SU-DHL-6 (cell line): ENCODE data around the gene SNX2.
A peak's percentile ranks its signal among the peaks of the same experiment; 100 is the strongest.
"Not testable (repeated sequence)": the region's sequence is repeated elsewhere in the genome, so short reads cannot be mapped to it uniquely, and the experiment has no call there.

ENCODE experiments used
- H2AFZ ChIP-seq: fragments of 200-600 bp; sonication (generic); 2 replicates; pipeline ENCODE4 v1.6.1; 2014; ENCODE audit warnings: low read depth, mild to moderate bottlenecking, moderate library complexity, mixed read lengths, antibody characterized with exemption, low read length; ENCODE audit not compliant: severe bottlenecking
- H3F3A ChIP-seq: fragments of 200-600 bp; shearing (Covaris generic); 2 replicates; pipeline ENCODE4 v1.6.0; 2016; ENCODE audit warnings: antibody characterized with exemption, mild to moderate bottlenecking; ENCODE audit not compliant: insufficient read depth
- H3K27ac ChIP-seq: fragments of 200-600 bp; sonication (generic); 2 replicates; pipeline ENCODE4 v1.5.1; 2016; ENCODE audit warnings: low read depth, mild to moderate bottlenecking, low read length, moderate library complexity, mixed read lengths
- H3K27me3 ChIP-seq: fragments of 200-600 bp; sonication (generic), shearing (Covaris generic); 2 replicates; pipeline ENCODE4 v1.6.0; 2014; ENCODE audit warnings: mild to moderate bottlenecking, low read length
- H3K36me3 ChIP-seq: fragments of 200-600 bp; sonication (generic); 2 replicates; pipeline ENCODE4 v1.6.1; 2014; ENCODE audit warnings: mild to moderate bottlenecking, low read length, mixed read lengths
- H3K4me2 ChIP-seq: fragments of 300-600, 200-600 bp; shearing (Covaris generic), sonication (generic); 2 replicates; pipeline ENCODE4 v1.6.0; 2014; ENCODE audit warnings: low read length, low read depth, mild to moderate bottlenecking; ENCODE audit not compliant: poor library complexity, severe bottlenecking
- H3K4me3 ChIP-seq: fragments of 200-600 bp; sonication (generic); 2 replicates; pipeline ENCODE4 v1.5.1; 2014; ENCODE audit warnings: antibody characterized with exemption, low read length, mild to moderate bottlenecking, mixed read lengths; ENCODE audit not compliant: insufficient read depth, poor library complexity, severe bottlenecking
- H3K79me2 ChIP-seq: fragments of 200-600 bp; sonication (generic); 2 replicates; pipeline ENCODE4 v1.6.1; 2014; ENCODE audit warnings: mild to moderate bottlenecking, low read length, moderate library complexity; ENCODE audit not compliant: insufficient read depth
- H3K9ac ChIP-seq: fragments of 200-600 bp; sonication (generic); 2 replicates; pipeline ENCODE4 v1.7.0; 2014; ENCODE audit warnings: mild to moderate bottlenecking, low read length
- H3K9me2 ChIP-seq: fragments of 200-600 bp; sonication (generic); replicated peaks from 2 replicates; pipeline ENCODE4 v1.6.1; 2014; ENCODE audit warnings: low read length; ENCODE audit not compliant: insufficient read depth
- H3K9me3 ChIP-seq: fragments of 200-600 bp; sonication (generic); 2 replicates; pipeline ENCODE4 v1.6.1; 2014; ENCODE audit warnings: low read length, mixed read lengths; ENCODE audit not compliant: insufficient read depth
- H4K20me1 ChIP-seq: fragments of 200-600 bp; sonication (generic); 2 replicates; pipeline ENCODE4 v1.6.1; 2014; ENCODE audit warnings: low read depth, mild to moderate bottlenecking, antibody characterized with exemption, low read length, moderate library complexity, mixed read lengths
- CTCF ChIP-seq: fragments of 200-600 bp; sonication (generic); IDR thresholded peaks from one replicate; pipeline ENCODE4 v1.5.1; 2017; ENCODE audit warnings: antibody characterized with exemption, mild to moderate bottlenecking, low read length, moderate library complexity; ENCODE audit not compliant: insufficient read depth, poor library complexity, severe bottlenecking
- EZH2phosphoT487 ChIP-seq: fragments of 200-600 bp; sonication (generic), shearing (Covaris generic); conservative IDR thresholded peaks from 2 replicates; pipeline ENCODE4 v1.6.1; 2018; ENCODE audit warnings: mild to moderate bottlenecking, antibody characterized with exemption, low read length, moderate library complexity, mixed read lengths

The SNX2 gene

GRCh38 chr5:122760236-122760635, 14.6 kb upstream of the SNX2 start:
- H3K4me2 ChIP-seq: no peak overlapping the region
- no peak overlapping the region for H3K4me3 ChIP-seq
- no peaks in the 10 kb centered on the region for H3K9me3 ChIP-seq
- no peaks in the 10 kb centered on the region for H3K9me2 ChIP-seq
- no peak overlapping the region for H3K27ac ChIP-seq
- TF ChIP-seq CTCF: no peak
- H2AFZ ChIP-seq: no peak overlapping the region
- no peaks in the 10 kb centered on the region for H3F3A ChIP-seq
- no peak overlapping the region for H3K9ac ChIP-seq
- no peaks in the 10 kb centered on the region for H3K27me3 ChIP-seq
- H4K20me1 ChIP-seq: no peaks in the 10 kb centered on the region
- H3K79me2 ChIP-seq: no peaks in the 10 kb centered on the region
- H3K36me3 ChIP-seq: no peaks in the 10 kb centered on the region

GRCh38 chr5:122761115-122761514, 13.8 kb upstream of the SNX2 start:
- Histone ChIP-seq H3K9me2 (no peaks in the 10 kb centered on the region), H3K27me3 (no peaks in the 10 kb centered on the region), H4K20me1 (no peaks in the 10 kb centered on the region), H3K4me3 (no peak overlapping the region), H3K79me2 (no peaks in the 10 kb centered on the region), H3K4me2 (no peak overlapping the region), H3K36me3 (no peaks in the 10 kb centered on the region), H3F3A (no peaks in the 10 kb centered on the region), H3K9me3 (no peaks in the 10 kb centered on the region), H2AFZ (peak overlapping the region; percentile 39), H3K27ac (no peak overlapping the region), H3K9ac (no peak overlapping the region)
- TF ChIP-seq CTCF: no peak
- no peak for TF ChIP-seq EZH2phosphoT487

GRCh38 chr5:122761896-122762295, 13.0 kb upstream of the SNX2 start:
- not testable (repeated sequence) for H4K20me1 ChIP-seq, H3K9ac ChIP-seq, H3K27ac ChIP-seq, H3F3A ChIP-seq, H3K4me3 ChIP-seq, H3K79me2 ChIP-seq, H2AFZ ChIP-seq, H3K4me2 ChIP-seq, H3K9me3 ChIP-seq, H3K36me3 ChIP-seq, H3K27me3 ChIP-seq, H3K9me2 ChIP-seq

GRCh38 chr5:122766130-122766529, 8.8 kb upstream of the SNX2 start:
- no peaks in the 10 kb centered on the region for H4K20me1 ChIP-seq
- no peaks in the 10 kb centered on the region for H3F3A ChIP-seq
- no peaks in the 10 kb centered on the region for H3K9me2 ChIP-seq
- H3K4me3 ChIP-seq: no peak overlapping the region
- H3K27me3 ChIP-seq: no peaks in the 10 kb centered on the region
- H3K79me2 ChIP-seq: no peaks in the 10 kb centered on the region
- H3K36me3 ChIP-seq: no peaks in the 10 kb centered on the region
- no peak overlapping the region for H2AFZ ChIP-seq
- H3K4me2 ChIP-seq: no peak overlapping the region
- H3K27ac ChIP-seq: no peak overlapping the region
- H3K9ac ChIP-seq: no peak overlapping the region
- TF ChIP-seq CTCF (no peak), EZH2phosphoT487 (no peak)
- no peaks in the 10 kb centered on the region for H3K9me3 ChIP-seq
